H1 (cell line): ENCODE data around the gene SRSF12. TPM values are rescaled to one million over a fixed set of nuclear protein-coding genes. Genes with fewer than 3 reads are reported as not detected.

ENCODE experiments used
- BRCA1 ChIP-seq: IDR thresholded peaks from 2 replicates; pipeline ENCODE4 v1.6.1; 2012; ENCODE audit warnings: low read depth, low read length, improper control_type of control experiment
- EZH2 ChIP-seq: fragments of 200-600 bp; sonication (generic); IDR thresholded peaks from 2 replicates; pipeline ENCODE4 v1.7.1; 2012; ENCODE audit warnings: low read depth, mild to moderate bottlenecking, moderate library complexity, low read length, inconsistent platforms; ENCODE audit not compliant: severe bottlenecking
- KDM1A ChIP-seq: fragments of 200-600, 300-600 bp; sonication (generic); IDR thresholded peaks from 2 replicates; pipeline ENCODE4 v1.7.1; 2016; ENCODE audit warnings: mild to moderate bottlenecking, low read length, borderline replicate concordance
- KDM4A ChIP-seq: IDR thresholded peaks from one replicate; pipeline ENCODE4 v1.7.1; 2012; ENCODE audit warnings: low read depth, mild to moderate bottlenecking, moderate library complexity, low read length, inconsistent platforms; ENCODE audit not compliant: severe bottlenecking
- NRF1 ChIP-seq: IDR thresholded peaks from 2 replicates; pipeline ENCODE4 v1.6.1; 2011; ENCODE audit warnings: mild to moderate bottlenecking, low read depth, low read length, improper control_type of control experiment
- POLR2AphosphoS5 ChIP-seq: IDR thresholded peaks from 2 replicates; pipeline ENCODE4 v1.6.1; 2011; ENCODE audit warnings: low read depth, low read length
- TCF12 ChIP-seq: IDR thresholded peaks from 2 replicates; pipeline ENCODE4 v1.6.1; 2011; ENCODE audit warnings: low read depth, mild to moderate bottlenecking, low read length
- ZNF274 ChIP-seq: IDR thresholded peaks from 2 replicates; pipeline ENCODE4 v1.7.0; 2012; ENCODE audit warnings: low read length, borderline replicate concordance; ENCODE audit errors: extremely low read depth
- polyA plus RNA-seq, 7 experiments: library from polyadenylated mRNA; depleted of rRNA in 3 of 7; stranded (reverse) in 5 of 7; unstranded in 2 of 7; fragments of >200 nt in 5 of 7; fragments of 200-250 nt in 2 of 7; gene quantifications; 1 replicate in 5 of 7; 2 replicates in 1 of 7; 4 replicates in 1 of 7; pipeline versions ENCODE4 v1.2.1 to v1.2.3, GENCODE V29; 2011 to 2013; ENCODE audit warnings: missing spikeins in 2 of 7, mixed read lengths in 2 of 7
- total RNA-seq: library from RNA; stranded (reverse); fragmentation: NEBNext Ultra II Directional; extraction: Animal tissue kit (Norgen Biotek cat#: 25700); gene quantifications from 2 replicates; pipeline ENCODE4 v1.2.1, GENCODE V29; 2021

The SRSF12 gene
- total and polyA plus RNA-seq, 2 of the 8 experiments (the other 6 are each of a cell fraction or from before 2014, with no cell fraction given): 2.6 to 4.2 TPM

DNA sequence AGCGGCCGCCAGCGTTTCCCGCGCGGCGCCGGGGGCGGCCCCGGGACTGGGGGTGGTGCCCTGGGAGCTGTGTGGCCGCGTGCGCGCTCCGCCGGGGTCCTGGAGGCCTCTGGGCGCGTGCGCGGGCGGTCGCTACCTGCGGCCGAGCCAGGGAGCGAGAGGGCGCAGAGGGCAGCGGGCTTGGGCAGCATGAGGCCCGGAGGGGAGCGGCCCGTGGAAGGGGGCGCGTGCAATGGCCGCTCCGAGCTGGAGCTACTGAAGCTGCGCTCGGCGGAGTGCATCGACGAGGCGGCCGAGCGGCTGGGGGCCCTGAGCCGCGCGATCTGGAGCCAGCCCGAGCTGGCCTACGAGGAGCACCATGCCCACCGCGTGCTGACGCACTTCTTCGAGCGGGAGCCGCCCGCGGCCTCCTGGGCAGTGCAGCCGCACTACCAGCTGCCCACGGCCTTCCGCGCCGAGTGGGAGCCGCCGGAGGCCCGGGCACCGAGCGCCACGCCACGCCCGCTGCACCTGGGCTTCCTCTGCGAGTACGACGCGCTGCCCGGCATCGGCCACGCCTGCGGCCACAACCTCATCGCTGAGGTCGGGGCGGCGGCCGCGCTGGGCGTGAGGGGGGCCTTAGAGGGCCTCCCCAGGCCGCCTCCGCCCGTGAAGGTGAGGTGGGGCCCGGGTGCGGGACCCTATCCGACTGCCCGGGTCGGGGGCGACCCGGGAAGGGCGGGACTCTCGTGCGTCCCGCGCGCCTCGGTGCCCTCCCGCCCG is 28.3 kb upstream of the SRSF12 start, which contains the start of gene PM20D2 (continued):
- TF ChIP-seq KDM1A: no peak
- no peak for TF ChIP-seq TCF12
- TF ChIP-seq POLR2AphosphoS5: no peak; the same call in 1 of the 2 replicates
- TF ChIP-seq BRCA1: no peak
- TF ChIP-seq EZH2: peak; percentile 70
- peak; percentile 89 for TF ChIP-seq KDM4A
- no peak for TF ChIP-seq ZNF274
- TF ChIP-seq NRF1: peak; percentile 40
